Measurements from ENCODE around the gene LENEP.

Gene LENEP

GRCh38 chr1:154972213-154972516 lies 21.2 kb upstream of the LENEP start:
- Histone ChIP-seq H3K36me3 (replicated peaks; ENCODE audit: insufficient read depth, low read length) (peaks cover 11% of the 10 kb centered on the region), H2AFZ (ENCODE audit: low read length) (no peak overlapping the region), H3K9me3 (replicated peaks; ENCODE audit: insufficient read depth, low read length) (no peaks in the 10 kb centered on the region), H3K27ac (ENCODE audit: low read length) (no peak overlapping the region), H3K4me3 (ENCODE audit: low read length) (no peak overlapping the region), H3K9ac (ENCODE audit: low read length) (no peak overlapping the region), H3K4me1 (ENCODE audit: low read length) (peaks cover 42% of the 10 kb centered on the region), H3F3A (ENCODE audit: insufficient read depth, low read length) (peaks cover 39% of the 10 kb centered on the region), H4K20me1 (ENCODE audit: insufficient read depth, low read length) (no peaks in the 10 kb centered on the region), H3K79me2 (ENCODE audit: low read length) (peaks cover 91% of the 10 kb centered on the region), H3K4me2 (ENCODE audit: low read depth, low read length) (peak overlapping the region; percentile 64; the same call in 1 of the 2 replicates), H3K9me2 (replicated peaks; ENCODE audit: insufficient read depth, low read length) (no peaks in the 10 kb centered on the region), H3K27me3 (replicated peaks; ENCODE audit: insufficient read depth, low read length) (no peaks in the 10 kb centered on the region)
- DNase-seq: no peak
- no peak for TF ChIP-seq EZH2phosphoT487 (IDR thresholded peaks at IDR 0.05; ENCODE audit: low read length)

GRCh38 chr1:154972517-154973343 lies 20.7 kb upstream of the LENEP start:
- Histone ChIP-seq H3K9ac (ENCODE audit: low read length) (peak overlapping the region; percentile 86; the same call in 1 of the 2 replicates), H3K4me1 (ENCODE audit: low read length) (peaks cover 42% of the 10 kb centered on the region), H4K20me1 (ENCODE audit: insufficient read depth, low read length) (no peaks in the 10 kb centered on the region), H3K4me3 (ENCODE audit: low read length) (peak overlapping the region; percentile 69), H3F3A (ENCODE audit: insufficient read depth, low read length) (peaks cover 43% of the 10 kb centered on the region), H3K4me2 (ENCODE audit: low read depth, low read length) (peak overlapping the region; percentile 64), H3K36me3 (replicated peaks; ENCODE audit: insufficient read depth, low read length) (peaks cover 5% of the 10 kb centered on the region), H3K9me2 (replicated peaks; ENCODE audit: insufficient read depth, low read length) (no peaks in the 10 kb centered on the region), H2AFZ (ENCODE audit: low read length) (no peak overlapping the region), H3K27me3 (replicated peaks; ENCODE audit: insufficient read depth, low read length) (no peaks in the 10 kb centered on the region), H3K27ac (ENCODE audit: low read length) (peak overlapping the region; percentile 90; the same call in 1 of the 2 replicates), H3K9me3 (replicated peaks; ENCODE audit: insufficient read depth, low read length) (no peaks in the 10 kb centered on the region), H3K79me2 (ENCODE audit: low read length) (peaks cover 91% of the 10 kb centered on the region)
- TF ChIP-seq CTCF (IDR thresholded peaks at IDR 0.05; ENCODE audit: low read length) (no peak), EZH2phosphoT487 (IDR thresholded peaks at IDR 0.05; ENCODE audit: low read length) (no peak), EZH2 (optimal IDR thresholded peaks at IDR 0.05; ENCODE audit: low read depth, low read length) (no peak)
- no peak for DNase-seq

- peaks cover 91% of the 10 kb centered on the region for H3K79me2 ChIP-seq (ENCODE audit: low read length)
- H3F3A ChIP-seq (ENCODE audit: insufficient read depth, low read length): peaks cover 44% of the 10 kb centered on the region
- peaks cover 4% of the 10 kb centered on the region; the same call in 1 of the 2 replicates for H3K36me3 ChIP-seq (replicated peaks; ENCODE audit: insufficient read depth, low read length)
- H2AFZ ChIP-seq (ENCODE audit: low read length): no peak overlapping the region
- peak overlapping the region; percentile 64 for H3K4me2 ChIP-seq (ENCODE audit: low read depth, low read length)
- H3K9me2 ChIP-seq (replicated peaks; ENCODE audit: insufficient read depth, low read length): no peaks in the 10 kb centered on the region
- peak; percentile 100 for DNase-seq
- no peaks in the 10 kb centered on the region for H3K9me3 ChIP-seq (replicated peaks; ENCODE audit: insufficient read depth, low read length)
- H3K9ac ChIP-seq (ENCODE audit: low read length): peak overlapping the region; percentile 86
- H3K27ac ChIP-seq (ENCODE audit: low read length): peak overlapping the region; percentile 90
- peaks cover 42% of the 10 kb centered on the region for H3K4me1 ChIP-seq (ENCODE audit: low read length)
- TF ChIP-seq CTCF (IDR thresholded peaks at IDR 0.05; ENCODE audit: low read length) (peak; percentile 27), EZH2phosphoT487 (IDR thresholded peaks at IDR 0.05; ENCODE audit: low read length) (no peak)
- no peaks in the 10 kb centered on the region for H3K27me3 ChIP-seq (replicated peaks; ENCODE audit: insufficient read depth, low read length)
- H3K4me3 ChIP-seq (ENCODE audit: low read length): peak overlapping the region; percentile 69
- no peaks in the 10 kb centered on the region for H4K20me1 ChIP-seq (ENCODE audit: insufficient read depth, low read length)
Observed at GRCh38 chr1:154973344-154974101, 19.9 kb upstream of the LENEP start.
